Erythroblast (primary cell): Measurements from ENCODE around the gene RDH11.

Experiments
- GATA1 ChIP-seq: IDR thresholded peaks from 2 replicates; pipeline ENCODE4 v1.6.1; 2011; ENCODE audit warnings: low read depth, mild to moderate bottlenecking, control low read depth, low read length, moderate library complexity
- POLR2A ChIP-seq: IDR thresholded peaks from 2 replicates; pipeline ENCODE4 v1.6.1; 2011; ENCODE audit warnings: mild to moderate bottlenecking, low read length

GRCh38 chr14:67663633-67664032, 31.9 kb downstream of the RDH11 start:
- no peak for TF ChIP-seq POLR2A
- TF ChIP-seq GATA1: no peak
